Mesodermal cell (in vitro differentiated cells): ENCODE data around the gene U2AF2.
A peak's percentile ranks its signal among the peaks of the same experiment; 100 is the strongest.

Source experiments
- H3K27ac ChIP-seq: 2 replicates; pipeline ENCODE4 v1.7.0; 2013; ENCODE audit warnings: mild to moderate bottlenecking, low read depth, low read length, moderate library complexity; ENCODE audit not compliant: severe bottlenecking
- H3K36me3 ChIP-seq: 2 replicates; pipeline ENCODE4 v1.7.1; 2013; ENCODE audit warnings: mild to moderate bottlenecking, low read length, moderate library complexity; ENCODE audit not compliant: control insufficient read depth, insufficient read depth
- H3K4me1 ChIP-seq: one replicate; pipeline ENCODE4 v1.7.1; 2013; ENCODE audit warnings: mild to moderate bottlenecking, low read length; ENCODE audit not compliant: insufficient read depth, control insufficient read depth, poor library complexity, severe bottlenecking
- H3K4me3 ChIP-seq: 2 replicates; pipeline ENCODE4 v1.7.0; 2013; ENCODE audit warnings: low read length, control low read depth, mild to moderate bottlenecking; ENCODE audit not compliant: insufficient read depth, poor library complexity, severe bottlenecking; ENCODE audit errors: extremely low read depth
- H3K9me3 ChIP-seq: 2 replicates; pipeline ENCODE4 v1.7.1; 2013; ENCODE audit warnings: mild to moderate bottlenecking, low read length, moderate library complexity; ENCODE audit not compliant: control insufficient read depth
- WGBS, 2 experiments: methylation state at CpG; one replicate each; pipeline ENCODE4 v1.1.5; 2013; ENCODE audit warnings: missing lambda C conversion rate in 2 of 2; ENCODE audit not compliant: insufficient coverage in 2 of 2; 5-methylcytosine and 5-hydroxymethylcytosine counted together

The U2AF2 gene

DNA sequence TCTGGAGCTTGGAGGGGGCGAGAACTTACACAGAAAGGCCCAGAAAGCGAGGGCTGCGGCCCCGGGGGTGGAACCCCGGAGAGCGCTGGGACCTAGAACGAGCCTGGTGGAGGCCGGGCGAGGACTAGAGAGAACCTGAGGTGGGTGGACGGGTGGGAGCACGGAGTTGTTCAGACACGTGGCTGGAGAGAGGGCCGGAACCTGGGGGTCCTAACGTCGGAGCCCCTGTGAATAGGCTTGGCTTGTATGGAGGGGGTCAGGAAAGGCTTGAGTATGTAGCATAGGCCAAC is 11.0 kb upstream of the U2AF2 start:
- Histone ChIP-seq H3K4me1 (peaks cover 18% of the 10 kb centered on the region), H3K4me3 (peak overlapping the region; percentile 91), H3K9me3 (no peaks in the 10 kb centered on the region), H3K36me3 (peaks cover 24% of the 10 kb centered on the region), H3K27ac (no peak overlapping the region)
- WGBS, 2 experiments, result 1 to 2% methylated on average over 11 to 13 of the region's 15 CpGs

DNA sequence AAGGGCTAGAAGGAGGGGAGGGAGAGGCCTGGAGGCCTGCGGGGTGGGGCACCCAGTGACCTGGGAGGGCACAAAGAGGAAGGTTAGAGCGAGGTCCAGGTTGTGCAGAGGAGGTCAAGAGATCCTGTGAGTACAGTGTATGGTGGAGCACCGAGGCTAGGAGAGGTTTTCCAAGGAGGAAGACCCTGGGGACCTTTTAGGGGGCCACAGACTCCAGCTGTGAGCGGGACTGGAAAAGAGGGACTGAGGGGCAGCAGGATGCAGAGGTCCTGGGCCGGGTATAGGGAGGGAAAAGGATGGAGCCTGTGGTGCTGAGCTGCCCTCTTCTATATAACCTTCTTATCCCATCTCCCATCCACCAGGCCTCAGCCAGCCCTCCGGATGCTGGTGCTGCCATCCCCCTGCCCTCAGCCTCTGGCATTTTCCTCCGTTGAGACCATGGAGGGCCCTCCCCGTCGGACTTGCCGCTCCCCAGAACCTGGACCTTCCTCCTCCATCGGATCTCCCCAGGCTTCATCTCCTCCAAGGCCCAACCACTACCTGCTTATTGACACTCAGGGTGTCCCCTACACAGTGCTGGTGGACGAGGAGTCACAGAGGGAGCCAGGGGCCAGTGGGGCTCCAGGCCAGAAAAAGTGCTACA is 10.5 kb upstream of the U2AF2 start:
- Histone ChIP-seq H3K9me3 (no peaks in the 10 kb centered on the region), H3K36me3 (peaks cover 24% of the 10 kb centered on the region), H3K27ac (no peak overlapping the region), H3K4me1 (peaks cover 18% of the 10 kb centered on the region), H3K4me3 (peak overlapping the region; percentile 91)
- WGBS, 2 experiments, result 54 to 56% methylated on average over 7 to 9 of the region's 12 CpGs

GRCh38 chr19:55644842-55645511 is 9.9 kb upstream of the U2AF2 start:
- Histone ChIP-seq H3K36me3 (peaks cover 25% of the 10 kb centered on the region), H3K27ac (no peak overlapping the region), H3K9me3 (no peaks in the 10 kb centered on the region), H3K4me3 (peak overlapping the region; percentile 91), H3K4me1 (peaks cover 18% of the 10 kb centered on the region)
- WGBS, 2 experiments, result 95 to 96% methylated on average over 26 to 27 of the region's 28 CpGs

GRCh38 chr19:55645512-55645881 is 9.3 kb upstream of the U2AF2 start:
- H3K4me1 ChIP-seq, result peaks cover 18% of the 10 kb centered on the region
- 87 to 96% methylated on average over 3 of the region's 5 CpGs for WGBS, 2 experiments
- H3K4me3 ChIP-seq, result no peak overlapping the region
- H3K36me3 ChIP-seq, result peaks cover 31% of the 10 kb centered on the region
- no peaks in the 10 kb centered on the region for H3K9me3 ChIP-seq
- H3K27ac ChIP-seq, result no peak overlapping the region

DNA sequence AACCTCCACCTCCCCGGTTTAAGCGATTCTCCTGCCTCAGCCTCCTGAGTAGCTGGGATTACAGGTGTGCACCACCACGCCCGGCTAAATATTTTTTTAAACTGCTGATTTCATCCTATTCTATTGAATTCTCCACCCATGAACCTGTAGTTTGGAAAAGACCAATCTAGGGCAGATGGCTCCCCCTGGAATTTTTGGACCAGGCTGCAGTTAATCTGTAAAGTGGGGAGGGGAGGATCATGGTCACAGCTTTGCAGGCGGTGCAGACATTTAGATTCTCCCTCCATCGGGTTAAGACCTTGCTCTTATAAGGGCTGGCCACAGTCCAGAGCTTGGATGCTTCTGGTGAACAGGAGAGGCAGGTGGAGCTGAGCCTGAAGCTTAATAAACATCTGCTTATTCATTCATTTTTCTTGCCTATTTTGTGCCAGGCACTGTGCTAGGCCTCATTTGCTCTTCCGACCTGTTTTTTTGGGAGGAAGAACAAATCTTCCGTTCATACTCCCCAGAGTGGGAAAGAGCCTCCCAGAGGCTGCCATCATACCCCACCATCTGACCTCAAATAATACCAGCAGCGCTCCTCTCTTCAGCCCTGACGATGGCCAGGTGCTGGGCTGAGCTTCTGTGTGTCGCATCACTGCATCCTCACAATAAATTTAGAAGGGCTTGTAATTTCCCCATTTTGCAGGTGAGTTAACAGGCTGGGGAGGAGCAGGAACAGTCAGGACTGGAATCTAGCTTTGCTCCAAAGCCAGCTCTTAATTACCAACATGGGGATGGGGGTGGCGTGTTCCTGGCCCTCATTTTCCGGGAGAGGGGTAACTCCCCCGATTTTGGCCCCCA is 7.7 kb upstream of the U2AF2 start:
- Histone ChIP-seq H3K27ac (peak overlapping the region; percentile 64), H3K36me3 (peaks cover 39% of the 10 kb centered on the region), H3K9me3 (no peaks in the 10 kb centered on the region), H3K4me3 (peak overlapping the region; percentile 70), H3K4me1 (peaks cover 18% of the 10 kb centered on the region)
- 54 to 67% methylated on average over 6 to 7 of the region's 14 CpGs for WGBS, 2 experiments

DNA sequence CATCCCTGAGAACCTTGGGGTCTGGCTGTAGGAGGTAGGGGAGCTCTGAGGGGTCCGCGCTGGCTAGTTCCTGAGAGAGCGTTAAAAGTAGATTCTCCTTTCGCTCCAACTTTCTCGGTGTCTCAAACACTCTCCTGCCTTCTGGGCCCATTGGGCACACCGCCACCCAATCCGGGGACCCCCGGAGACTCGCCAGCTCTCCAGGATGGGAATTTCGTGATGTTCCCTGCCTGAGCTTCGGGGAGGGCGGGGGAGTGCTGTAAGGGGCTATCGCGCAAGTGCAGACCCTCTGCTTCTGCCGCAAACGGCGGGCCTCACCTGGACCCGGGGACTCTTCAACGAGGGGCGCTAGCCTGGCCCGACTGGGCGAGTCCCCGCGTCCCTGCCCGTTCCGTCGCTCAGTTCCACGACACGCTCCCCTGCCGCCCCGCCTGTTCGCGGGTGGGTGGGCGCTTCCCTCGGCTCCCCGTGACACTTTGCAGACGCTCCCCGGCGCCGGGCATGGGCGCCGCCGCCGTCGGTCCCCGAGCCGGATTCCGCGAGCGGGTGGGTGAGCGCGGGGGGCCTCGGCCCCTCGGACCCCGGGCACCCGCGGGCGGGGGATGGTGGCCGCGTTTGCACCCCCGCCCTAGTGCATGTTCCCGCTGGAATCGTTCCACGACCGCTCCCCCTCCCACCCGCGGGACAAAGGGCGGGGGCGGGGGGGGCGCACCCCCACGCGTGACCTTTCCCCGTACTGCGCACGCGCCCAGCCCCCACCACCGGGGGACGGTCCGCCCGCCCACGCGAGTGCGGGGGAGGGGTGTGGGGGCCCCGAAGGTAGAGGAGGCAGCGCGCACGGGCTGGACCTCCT is 6.9 kb upstream of the U2AF2 start, which contains the start of gene CCDC106:
Gene CCDC106, plus strand, starts transcription at position 481 of the 853 bp plus-strand sequence. CDS start 835 bp downstream, outside the sequence.
- 0 to 1% methylated on average over 36 to 53 of the region's 87 CpGs for whole genome bisulfite sequencing, 2 experiments

GRCh38 chr19:55648585-55649267 is 6.1 kb upstream of the U2AF2 start:
- Histone ChIP-seq H3K27ac (no peak overlapping the region), H3K36me3 (peaks cover 46% of the 10 kb centered on the region), H3K4me1 (peaks cover 18% of the 10 kb centered on the region), H3K4me3 (peak overlapping the region; percentile 70), H3K9me3 (no peaks in the 10 kb centered on the region)
- 68 to 73% methylated on average over 17 to 22 of the region's 25 CpGs for WGBS, 2 experiments

More for the DNA sequence above, 6.9 kb upstream of the U2AF2 start, which contains the start of gene CCDC106:
- peak within 1 kb of the TSS; percentile 64 for H3K27ac ChIP-seq
- H3K9me3 ChIP-seq, result no peaks in the 10 kb centered on the region
- H3K4me1 ChIP-seq, result peaks cover 18% of the 10 kb centered on the region
- peak within 1 kb of the TSS; percentile 70 for H3K4me3 ChIP-seq
- H3K36me3 ChIP-seq, result peaks cover 46% of the 10 kb centered on the region

DNA sequence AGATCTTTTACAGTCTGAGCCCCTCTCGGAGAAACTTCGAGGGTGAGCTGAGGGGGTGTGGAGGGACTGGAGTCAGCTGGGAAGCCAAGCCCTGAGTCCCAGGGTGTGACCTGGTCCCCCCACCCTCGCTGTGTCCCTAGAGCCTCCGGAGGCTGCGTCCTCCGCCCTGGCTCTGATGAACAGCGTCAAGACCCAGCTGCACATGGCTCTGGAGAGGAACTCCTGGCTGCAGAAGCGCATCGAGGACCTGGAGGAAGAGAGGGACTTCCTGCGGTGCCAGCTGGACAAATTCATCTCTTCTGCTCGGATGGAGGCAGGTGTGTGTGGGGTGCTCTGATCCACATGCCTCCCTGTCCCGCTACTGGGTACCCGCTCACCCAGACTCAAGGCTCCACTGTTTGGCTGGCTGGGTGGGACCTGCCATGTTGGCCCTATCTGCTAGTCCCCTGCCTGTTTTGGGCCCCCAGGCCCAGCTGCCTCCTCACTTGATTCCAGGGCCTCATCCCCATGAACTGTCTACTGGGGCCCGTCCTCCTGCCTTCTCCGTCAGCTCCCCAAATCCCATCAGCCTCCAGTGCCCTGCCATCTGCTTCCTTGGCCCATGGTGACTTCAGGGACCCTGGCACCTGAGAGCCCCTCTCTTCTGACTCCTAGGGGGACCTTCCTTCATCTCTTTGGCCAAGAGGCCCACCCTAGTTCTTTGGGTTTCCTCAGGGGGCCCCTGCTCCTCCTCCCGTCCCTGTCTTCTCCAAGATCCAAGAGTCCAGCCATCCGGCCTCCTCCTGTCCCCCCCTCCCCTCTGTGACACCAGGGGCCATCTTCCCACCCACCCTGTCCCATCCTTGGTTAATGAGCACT is 5.3 kb upstream of the U2AF2 start:
- H3K4me1 ChIP-seq, result peaks cover 18% of the 10 kb centered on the region
- H3K36me3 ChIP-seq, result peaks cover 45% of the 10 kb centered on the region
- H3K27ac ChIP-seq, result no peak overlapping the region
- WGBS, 2 experiments, result 93 to 95% methylated on average over 14 to 17 of the region's 17 CpGs
- H3K4me3 ChIP-seq, result no peak overlapping the region
- H3K9me3 ChIP-seq, result no peaks in the 10 kb centered on the region

GRCh38 chr19:55650126-55650557 is 4.7 kb upstream of the U2AF2 start:
- peaks cover 13% of the 10 kb centered on the region for H3K4me1 ChIP-seq
- H3K27ac ChIP-seq, result no peak overlapping the region
- H3K36me3 ChIP-seq, result peaks cover 38% of the 10 kb centered on the region
- 89 to 100% methylated on average over 2 to 4 of the region's 4 CpGs for WGBS, 2 experiments
- H3K9me3 ChIP-seq, result no peaks in the 10 kb centered on the region
- no peak overlapping the region for H3K4me3 ChIP-seq
